ENCODE measurements around the gene GIT2. TPM values are rescaled to one million over a fixed set of nuclear protein-coding genes. Genes with fewer than 3 reads are reported as not detected.

GIT2 gene
- total and polyA plus RNA-seq, 2 of the 8 experiments (the other 6 are each of a cell fraction or from before 2014, with no cell fraction given) = 9.6 to 20.7 TPM

- Histone ChIP-seq H3K79me1 (ENCODE audit: low read depth, low read length) (no peaks in the 10 kb centered on the region), H2BK12ac (ENCODE audit: low read depth, low read length) (no peak overlapping the region), H2BK120ac (replicated peaks; ENCODE audit: low read depth, low read length) (no peak overlapping the region), H4K91ac (replicated peaks; ENCODE audit: insufficient read length, low read length) (no peak overlapping the region), H2BK15ac (ENCODE audit: low read length) (no peak overlapping the region), H3K4ac (replicated peaks; ENCODE audit: insufficient read length, low read depth, low read length) (no peak overlapping the region), H4K5ac (ENCODE audit: insufficient read length, low read depth, low read length) (no peak overlapping the region), H3K56ac (replicated peaks; ENCODE audit: insufficient read length, low read depth, low read length) (no peak overlapping the region), H3K4me2 (ENCODE audit: insufficient read depth in 1 of 2, low read depth in 2 of 2, low read length in 2 of 2) (no peak overlapping the region), H3K18ac (ENCODE audit: extremely low read depth, low read length) (no peak overlapping the region), H4K20me1 (replicated peaks in 1 of 2; ENCODE audit: control insufficient read depth in 1 of 2, insufficient read depth in 2 of 2, low read length in 2 of 2) (peaks cover 0 to 4% of the 10 kb centered on the region in 2 experiments), H3K4me3 (ENCODE audit: extremely low read depth in 1 of 4, insufficient read depth in 2 of 4, low read depth in 3 of 4, low read length in 4 of 4) (no peak overlapping the region), H3K9ac (replicated peaks in 1 of 4; ENCODE audit: extremely low read depth in 1 of 4, low read depth in 3 of 4, low read length in 3 of 4) (no peak overlapping the region), H2BK5ac (ENCODE audit: low read depth, low read length) (no peak overlapping the region), H2BK20ac (ENCODE audit: low read length) (no peak overlapping the region), H2AFZ (ENCODE audit: low read length) (no peak overlapping the region), H3K23me2 (ENCODE audit: low read depth, low read length) (peaks cover 6% of the 10 kb centered on the region), H3K36me3 (ENCODE audit: control insufficient read depth in 2 of 4, insufficient read depth in 4 of 4, low read length in 3 of 4) (peaks cover 0 to 6% (median 2%) of the 10 kb centered on the region in 4 experiments; a peak in 3 of 8 replicates), H3K9me3 (ENCODE audit: insufficient read depth in 2 of 2, low read depth in 1 of 2, low read length in 1 of 2) (no peaks in the 10 kb centered on the region), H3K27me3 (replicated peaks in 1 of 4; ENCODE audit: control insufficient read depth in 3 of 4, extremely low read depth in 1 of 4, insufficient read depth in 3 of 4, low read length in 3 of 4) (peaks cover 28 to 66% (median 55%) of the 10 kb centered on the region in 4 experiments), H3K79me2 (ENCODE audit: control insufficient read depth in 1 of 2, insufficient read depth in 2 of 2, low read length in 2 of 2) (no peaks in the 10 kb centered on the region), H2AK5ac (ENCODE audit: low read depth, low read length) (no peak overlapping the region), H3K27ac (ENCODE audit: low read depth, low read length) (no peak overlapping the region), H3K23ac (ENCODE audit: insufficient read length) (no peak overlapping the region), H3K14ac (ENCODE audit: insufficient read length) (no peak overlapping the region), H4K8ac (ENCODE audit: extremely low read depth, insufficient read depth, low read length) (no peak overlapping the region), H3K4me1 (replicated peaks in 1 of 4; ENCODE audit: control insufficient read depth in 3 of 4, insufficient read depth in 4 of 4, low read length in 3 of 4) (peaks cover 0 to 10% (median 2%) of the 10 kb centered on the region in 4 experiments; a peak in 3 of 7 replicates)
- CTCF ChIA-PET (ENCODE audit: partially characterized antibody) = interaction anchor here (0.8 to 5.5 kb wide), 6 partner anchors 9 to 51 kb away, joined by 3 to 39 read pairs (median 4); no protein-coding TSS in a partner anchor
- no peak for FAIRE-seq
- 94% methylated on average over 10 of the region's 10 CpGs; no CpG with 5 or more reads in 1 of the 2 experiments for WGBS, 2 experiments (ENCODE audit: extremely low coverage in 1 of 2, insufficient coverage in 1 of 2, insufficient read length in 1 of 2, insufficient replicate concordance in 2 of 2, low coverage in 1 of 2, low lambda C conversion rate in 2 of 2, missing lambda C conversion rate in 1 of 2)
- POLR2A ChIA-PET (ENCODE audit: partially characterized antibody) = interaction anchor here (1.3 kb wide), 1 partner anchor 9 kb away, joined by 5 read pairs; no protein-coding TSS in a partner anchor
- no peak for DNase-seq (ENCODE audit: low read depth in 1 of 2, low spot score in 2 of 2)
- TF ChIP-seq SP1 (IDR thresholded peaks at IDR 0.05; ENCODE audit: low read depth, low read length) (no peak), JUND (IDR thresholded peaks at IDR 0.05; ENCODE audit: low read length) (no peak), RXRA (IDR thresholded peaks at IDR 0.05; ENCODE audit: insufficient read depth, low read depth, low read length) (no peak), SIX5 (IDR thresholded peaks at IDR 0.05; ENCODE audit: low read depth, low read length) (no peak), GABPA (IDR thresholded peaks at IDR 0.05; ENCODE audit: borderline replicate concordance, insufficient read depth, low read length) (no peak), TBP (IDR thresholded peaks at IDR 0.05; ENCODE audit: low read depth, low read length) (no peak), KDM4A (IDR thresholded peaks at IDR 0.05; ENCODE audit: low read depth, low read length, severe bottlenecking) (no peak), POLR2AphosphoS5 (IDR thresholded peaks at IDR 0.05; ENCODE audit: low read depth, low read length) (no peak), CTBP2 (IDR thresholded peaks at IDR 0.05; ENCODE audit: borderline replicate concordance, insufficient read depth, insufficient read length, low read length) (no peak), POLR2A (IDR thresholded peaks at IDR 0.05; ENCODE audit: control extremely low read depth in 1 of 2, low read depth in 2 of 2, low read length in 2 of 2) (no peak), YY1 (IDR thresholded peaks at IDR 0.05; ENCODE audit: low read depth, low read length) (no peak), RAD21 (IDR thresholded peaks at IDR 0.05 in 1 of 2, conservative IDR thresholded peaks at IDR 0.05 in 1 of 2; ENCODE audit: low read depth in 2 of 2, low read length in 2 of 2) (no peak)
Observed at GRCh38 chr12:109905301-109905700, 90.9 kb downstream of the GIT2 start.
